H1 (cell line): ENCODE measurements around the gene CASP9. TPM values are rescaled to one million over a fixed set of nuclear protein-coding genes. Genes with fewer than 3 reads are reported as not detected.

Source experiments
- CTCF ChIA-PET: fragments of 300-600 bp; sonication (Branson Sonifier 250); formaldehyde crosslinking; loops from one replicate; lab custom pipeline; 2021; ENCODE audit not compliant: partially characterized antibody; lab: Charles Lee
- POLR2A ChIA-PET: fragments of 300-600 bp; sonication (Branson Sonifier 250); formaldehyde crosslinking; loops from one replicate; lab custom pipeline; 2021; ENCODE audit warnings: inconsistent platforms; ENCODE audit not compliant: partially characterized antibody; lab: Charles Lee
- DNase-seq, 2 experiments: peaks; one replicate each; pipeline versions ENCODE4 v3.0.0 to v3.0.0-alpha.2; 2010 to 2022; ENCODE audit warnings: low spot score in 2 of 2, low read depth in 1 of 2, mixed read lengths in 1 of 2
- FAIRE-seq: peaks from 2 replicates; lab custom pipeline; 2011; peaks lifted over from hg19 to GRCh38; lab: Jason Lieb, UNC
- H2AFZ ChIP-seq: 2 replicates; pipeline ENCODE4 v1.8.1; 2012; ENCODE audit warnings: low read length, inconsistent platforms
- H2AK5ac ChIP-seq: 2 replicates; pipeline ENCODE4 v1.6.1; 2013; ENCODE audit warnings: low read depth, low read length
- H2BK120ac ChIP-seq: replicated peaks from 2 replicates; pipeline ENCODE3; 2013; ENCODE audit warnings: low read depth, low read length, inconsistent platforms
- H2BK12ac ChIP-seq: 2 replicates; pipeline ENCODE4 v1.6.1; 2013; ENCODE audit warnings: low read depth, low read length
- H2BK15ac ChIP-seq: 2 replicates; pipeline ENCODE4 v1.6.1; 2013; ENCODE audit warnings: low read length
- H2BK20ac ChIP-seq: 2 replicates; pipeline ENCODE4 v1.6.1; 2013; ENCODE audit warnings: low read length
- H2BK5ac ChIP-seq: 2 replicates; pipeline ENCODE4 v1.6.1; 2013; ENCODE audit warnings: low read depth, low read length
- H3K14ac ChIP-seq: 2 replicates; pipeline ENCODE4 v1.6.1; 2013; ENCODE audit warnings: inconsistent platforms; ENCODE audit not compliant: insufficient read length
- H3K18ac ChIP-seq: 2 replicates; pipeline ENCODE4 v1.6.1; 2013; ENCODE audit warnings: low read length; ENCODE audit errors: extremely low read depth
- H3K23ac ChIP-seq: 2 replicates; pipeline ENCODE4 v1.6.1; 2013; ENCODE audit warnings: inconsistent platforms; ENCODE audit not compliant: insufficient read length
- H3K23me2 ChIP-seq: 2 replicates; pipeline ENCODE4 v1.6.1; 2013; ENCODE audit warnings: low read depth, low read length
- H3K27ac ChIP-seq: 2 replicates; pipeline ENCODE4 v1.6.1; 2011; ENCODE audit warnings: low read depth, low read length, inconsistent platforms
- H3K27me3 ChIP-seq, 4 experiments: replicated peaks in 1 of 4; 1 replicate in 1 of 4; 2 replicates in 3 of 4; pipeline versions ENCODE4 v1.6.1 to v1.8.1; 2011 to 2013; ENCODE audit warnings: low read length in 3 of 4, mild to moderate bottlenecking in 3 of 4, inconsistent platforms in 2 of 4, mixed read lengths in 2 of 4, moderate library complexity in 1 of 4; ENCODE audit not compliant: control insufficient read depth in 3 of 4, insufficient read depth in 3 of 4; ENCODE audit errors: extremely low read depth in 1 of 4
- H3K36me3 ChIP-seq, 4 experiments: 2 replicates each; pipeline versions ENCODE4 v1.6.1 to v1.8.1; 2011 to 2013; ENCODE audit warnings: mild to moderate bottlenecking in 4 of 4, low read length in 3 of 4, moderate library complexity in 2 of 4, control low read depth in 1 of 4, inconsistent platforms in 1 of 4; ENCODE audit not compliant: insufficient read depth in 4 of 4, control insufficient read depth in 2 of 4
- H3K4ac ChIP-seq: replicated peaks from 2 replicates; pipeline ENCODE3; 2013; ENCODE audit warnings: low read length, low read depth, mixed read lengths, inconsistent platforms; ENCODE audit not compliant: insufficient read length
- H3K4me1 ChIP-seq, 4 experiments: replicated peaks in 1 of 4; 1 replicate in 1 of 4; 2 replicates in 3 of 4; pipeline versions ENCODE4 v1.6.1 to v1.8.1; 2011 to 2013; ENCODE audit warnings: low read length in 3 of 4, inconsistent platforms in 2 of 4, mixed read lengths in 1 of 4; ENCODE audit not compliant: insufficient read depth in 4 of 4, control insufficient read depth in 3 of 4
- H3K4me2 ChIP-seq, 2 experiments: 2 replicates each; pipeline versions ENCODE4 v1.6.1 to v1.8.1; 2011 to 2013; ENCODE audit warnings: low read depth in 2 of 2, low read length in 2 of 2, control low read depth in 1 of 2, inconsistent platforms in 1 of 2, mild to moderate bottlenecking in 1 of 2; ENCODE audit not compliant: insufficient read depth in 1 of 2
- H3K4me3 ChIP-seq, 4 experiments: fragments of 200-600, 300-600 bp in 1 of 4; sonication (generic), shearing (Covaris generic), sonication (Bioruptor Twin) in 1 of 4; 2 replicates each; pipeline versions ENCODE4 v1.5.1 to v1.8.1; 2011 to 2016; ENCODE audit warnings: low read length in 4 of 4, low read depth in 3 of 4, control low read depth in 2 of 4, inconsistent platforms in 2 of 4, mild to moderate bottlenecking in 2 of 4, mixed read lengths in 1 of 4, moderate library complexity in 1 of 4; ENCODE audit not compliant: insufficient read depth in 2 of 4; ENCODE audit errors: extremely low read depth in 1 of 4
- H3K56ac ChIP-seq: replicated peaks from 2 replicates; pipeline ENCODE3; 2013; ENCODE audit warnings: low read depth, mild to moderate bottlenecking, mixed read lengths, low read length, inconsistent platforms; ENCODE audit not compliant: insufficient read length
- H3K79me1 ChIP-seq: 2 replicates; pipeline ENCODE4 v1.6.1; 2013; ENCODE audit warnings: low read depth, low read length, control low read depth
- H3K79me2 ChIP-seq, 2 experiments: 2 replicates each; pipeline versions ENCODE4 v1.6.1 to v1.8.1; 2012 to 2013; ENCODE audit warnings: low read length in 2 of 2, mild to moderate bottlenecking in 2 of 2, inconsistent platforms in 1 of 2; ENCODE audit not compliant: insufficient read depth in 2 of 2, control insufficient read depth in 1 of 2
- H3K9ac ChIP-seq, 4 experiments: replicated peaks in 1 of 4; 1 replicate in 1 of 4; 2 replicates in 3 of 4; pipeline versions ENCODE4 v1.6.1 to v1.8.1; 2011 to 2013; ENCODE audit warnings: low read depth in 3 of 4, low read length in 3 of 4, control low read depth in 2 of 4, mild to moderate bottlenecking in 2 of 4, moderate library complexity in 2 of 4, inconsistent platforms in 1 of 4; ENCODE audit errors: extremely low read depth in 1 of 4
- H3K9me3 ChIP-seq, 2 experiments: 2 replicates each; pipeline versions ENCODE4 v1.6.1 to v1.8.1; 2012 to 2013; ENCODE audit warnings: mild to moderate bottlenecking in 2 of 2, moderate library complexity in 2 of 2, control low read depth in 1 of 2, inconsistent platforms in 1 of 2, low read depth in 1 of 2, low read length in 1 of 2, mixed read lengths in 1 of 2; ENCODE audit not compliant: insufficient read depth in 2 of 2
- H4K20me1 ChIP-seq, 2 experiments: replicated peaks in 1 of 2; 2 replicates each; pipeline versions ENCODE3 to v1.8.1; 2011 to 2013; ENCODE audit warnings: inconsistent platforms in 2 of 2, low read length in 2 of 2, mild to moderate bottlenecking in 1 of 2; ENCODE audit not compliant: insufficient read depth in 2 of 2, control insufficient read depth in 1 of 2
- H4K5ac ChIP-seq: 2 replicates; pipeline ENCODE4 v1.6.1; 2013; ENCODE audit warnings: low read length, low read depth, mixed read lengths, inconsistent platforms; ENCODE audit not compliant: insufficient read length
- H4K8ac ChIP-seq: 2 replicates; pipeline ENCODE4 v1.8.0; 2013; ENCODE audit warnings: mild to moderate bottlenecking, moderate library complexity, low read length, inconsistent platforms; ENCODE audit not compliant: insufficient read depth; ENCODE audit errors: extremely low read depth
- H4K91ac ChIP-seq: replicated peaks from 2 replicates; pipeline ENCODE3; 2013; ENCODE audit warnings: low read length, mixed read lengths, inconsistent platforms; ENCODE audit not compliant: insufficient read length
- ATF2 ChIP-seq: IDR thresholded peaks from 2 replicates; pipeline ENCODE4 v1.6.1; 2012; ENCODE audit warnings: low read length, inconsistent platforms
- BRCA1 ChIP-seq: IDR thresholded peaks from 2 replicates; pipeline ENCODE4 v1.6.1; 2012; ENCODE audit warnings: low read depth, low read length, improper control_type of control experiment
- EGR1 ChIP-seq: IDR thresholded peaks from 2 replicates; pipeline ENCODE4 v1.6.1; 2011; ENCODE audit warnings: low read depth, low read length, borderline replicate concordance
- EZH2 ChIP-seq: fragments of 200-600 bp; sonication (generic); IDR thresholded peaks from 2 replicates; pipeline ENCODE4 v1.7.1; 2012; ENCODE audit warnings: low read depth, mild to moderate bottlenecking, moderate library complexity, low read length, inconsistent platforms; ENCODE audit not compliant: severe bottlenecking
- FOSL1 ChIP-seq: IDR thresholded peaks from 2 replicates; pipeline ENCODE4 v1.6.1; 2011; ENCODE audit warnings: mild to moderate bottlenecking, low read depth, low read length, moderate library complexity; ENCODE audit not compliant: insufficient read depth
- HDAC2 ChIP-seq, 2 experiments: fragments of 300-600 bp in 1 of 2; sonication (generic) in 1 of 2; IDR thresholded peaks; 2 replicates each; pipeline ENCODE4 v1.6.1; 2011 to 2012; ENCODE audit warnings: low read depth in 2 of 2, low read length in 2 of 2, mild to moderate bottlenecking in 2 of 2, moderate library complexity in 2 of 2, borderline replicate concordance in 1 of 2, inconsistent platforms in 1 of 2
- JUN ChIP-seq: IDR thresholded peaks from 2 replicates; pipeline ENCODE4 v1.6.1; 2011; ENCODE audit warnings: low read depth, mild to moderate bottlenecking, improper control_type of control experiment, low read length
- SIRT6 ChIP-seq: IDR thresholded peaks from one replicate; pipeline ENCODE4 v1.7.1; 2012; ENCODE audit warnings: low read length, inconsistent platforms
- SIX5 ChIP-seq: IDR thresholded peaks from 2 replicates; pipeline ENCODE4 v1.6.1; 2011; ENCODE audit warnings: mild to moderate bottlenecking, low read depth, low read length
- SP1 ChIP-seq: IDR thresholded peaks from 2 replicates; pipeline ENCODE4 v1.6.1; 2011; ENCODE audit warnings: low read depth, low read length
- WGBS, 2 experiments: shearing (Covaris generic) in 1 of 2; methylation state at CpG; one replicate each; pipeline versions ENCODE4 v1.1.6 to v1.1.7; 2013 to 2015; ENCODE audit warnings: low lambda C conversion rate in 2 of 2, mixed read lengths in 2 of 2, inconsistent platforms in 1 of 2, low coverage in 1 of 2, missing lambda C conversion rate in 1 of 2; ENCODE audit not compliant: insufficient replicate concordance in 2 of 2, insufficient coverage in 1 of 2, insufficient read length in 1 of 2; ENCODE audit errors: extremely low coverage in 1 of 2, missing lambda C conversion rate in 1 of 2; 5-methylcytosine and 5-hydroxymethylcytosine counted together
- polyA plus RNA-seq, 7 experiments: library from polyadenylated mRNA; depleted of rRNA in 3 of 7; stranded (reverse) in 5 of 7; unstranded in 2 of 7; fragments of >200 nt in 5 of 7; fragments of 200-250 nt in 2 of 7; gene quantifications; 1 replicate in 5 of 7; 2 replicates in 1 of 7; 4 replicates in 1 of 7; pipeline versions ENCODE4 v1.2.1 to v1.2.3, GENCODE V29; 2011 to 2013; ENCODE audit warnings: missing spikeins in 2 of 7, mixed read lengths in 2 of 7
- total RNA-seq: library from RNA; stranded (reverse); fragmentation: NEBNext Ultra II Directional; extraction: Animal tissue kit (Norgen Biotek cat#: 25700); gene quantifications from 2 replicates; pipeline ENCODE4 v1.2.1, GENCODE V29; 2021

CASP9 gene
- total and polyA plus RNA-seq, 2 of the 8 experiments (the other 6 are each of a cell fraction or from before 2014, with no cell fraction given): 14.8 to 36.3 TPM

GRCh38 chr1:15531003-15531402 lies 7.0 kb upstream of the CASP9 start:
- H2BK15ac ChIP-seq: no peak overlapping the region
- no peaks in the 10 kb centered on the region for H3K23me2 ChIP-seq
- no peak overlapping the region for H3K23ac ChIP-seq
- H3K18ac ChIP-seq: no peak overlapping the region
- H2AFZ ChIP-seq: no peak overlapping the region
- no peaks in the 10 kb centered on the region for H3K27me3 ChIP-seq
- H2BK5ac ChIP-seq: no peak overlapping the region
- H3K79me1 ChIP-seq: no peaks in the 10 kb centered on the region
- no peak overlapping the region for H3K27ac ChIP-seq
- H3K36me3 ChIP-seq: peaks cover 0 to 34% (median 1%) of the 10 kb centered on the region in 4 experiments; a peak in 5 of 8 replicates
- H4K20me1 ChIP-seq: peaks cover 0 to 1% of the 10 kb centered on the region in 2 experiments
- no peaks in the 10 kb centered on the region for H3K9me3 ChIP-seq
- ChIA-PET POLR2A (interaction anchor here (0.6 kb wide), 1 partner anchor 15 kb away, joined by 4 read pairs; no protein-coding TSS in a partner anchor), CTCF (no interaction called here)
- TF ChIP-seq SIX5: no peak
- TF ChIP-seq FOSL1: no peak
- TF ChIP-seq HDAC2 (IDR thresholded peaks at IDR 0.05; ENCODE audit: borderline replicate concordance in 1 of 2, low read depth in 2 of 2, low read length in 2 of 2): no peak
- TF ChIP-seq BRCA1: no peak
- no peak for TF ChIP-seq EGR1
- TF ChIP-seq SP1: no peak
- TF ChIP-seq JUN: no peak
- no peak for TF ChIP-seq EZH2
- no peak for TF ChIP-seq ATF2
- TF ChIP-seq SIRT6: no peak
- no peak overlapping the region for H4K91ac ChIP-seq
- no peak overlapping the region for H3K9ac ChIP-seq
- no peak overlapping the region for H4K8ac ChIP-seq
- no peak overlapping the region for H3K14ac ChIP-seq
- H2BK120ac ChIP-seq: no peak overlapping the region
- DNase-seq (no peak), FAIRE-seq (no peak)
- peaks cover 0 to 24% of the 10 kb centered on the region in 2 experiments; a peak in 2 of 4 replicates for H3K79me2 ChIP-seq
- no peak overlapping the region for H2AK5ac ChIP-seq
- no peak overlapping the region for H4K5ac ChIP-seq
- H3K56ac ChIP-seq: no peak overlapping the region
- no peak overlapping the region for H2BK12ac ChIP-seq
- no peak overlapping the region for H3K4me3 ChIP-seq
- no peak overlapping the region for H3K4me2 ChIP-seq
- H3K4ac ChIP-seq: no peak overlapping the region
- no peaks in the 10 kb centered on the region; a peak in 2 of 7 replicates for H3K4me1 ChIP-seq
- 94% methylated on average over 4 of the region's 4 CpGs; no CpG with 5 or more reads in 1 of the 2 experiments for WGBS, 2 experiments
- H2BK20ac ChIP-seq: no peak overlapping the region
